GM19023 (cell line): Measurements from ENCODE around the gene ACOT6.
"Not testable (repeated sequence)": the region's sequence is repeated elsewhere in the genome, so short reads cannot be mapped to it uniquely, and the experiment has no call there.

ENCODE experiments used
- ATAC-seq: cut with Tn5 transposase; IDR thresholded peaks from one replicate; pipeline ENCODE4 v1.9.1; 2021; ENCODE audit warnings: mild to moderate bottlenecking, moderate library complexity; ENCODE audit not compliant: unreplicated experiment

The ACOT6 gene

DNA sequence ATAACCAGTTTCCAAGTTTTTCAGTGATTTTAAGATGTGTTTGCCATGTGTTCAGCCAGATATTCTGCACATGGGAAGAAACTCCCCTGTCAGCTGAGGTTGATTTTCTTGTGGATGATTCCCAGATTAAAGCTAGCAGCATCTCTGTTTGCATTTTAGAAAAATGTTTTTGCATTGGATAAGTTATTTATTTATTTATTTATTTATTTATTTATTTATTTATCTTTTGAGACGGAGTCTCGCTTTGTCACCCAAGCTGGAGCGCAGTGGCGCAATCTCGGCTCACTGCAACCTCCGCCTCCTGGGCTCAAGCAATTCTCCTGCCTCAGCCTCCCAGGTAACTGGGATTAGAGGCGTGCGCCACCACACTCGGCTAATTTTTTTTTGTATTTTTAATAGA is 17.8 kb upstream of the ACOT6 start:
- ATAC-seq: no peak

DNA sequence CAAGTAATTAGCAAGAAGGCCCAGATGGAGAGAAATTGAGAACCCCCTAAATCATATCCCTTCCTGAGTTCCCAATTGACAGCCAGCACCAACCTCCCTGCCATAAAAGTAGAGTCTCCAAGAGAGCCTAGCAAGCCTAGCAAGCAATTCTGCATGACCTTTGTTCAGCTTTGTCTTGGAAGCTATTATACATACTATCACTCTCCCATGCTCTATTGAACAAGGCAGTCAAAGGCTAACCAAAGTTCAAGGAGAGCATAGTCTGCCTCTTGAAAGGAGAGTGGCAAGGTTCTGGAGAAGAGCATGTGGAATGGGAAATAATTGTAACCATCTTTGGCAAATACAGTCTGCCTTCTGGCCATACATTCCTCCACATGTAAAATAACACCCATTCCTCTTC is 12.8 kb upstream of the ACOT6 start:
- no peak for ATAC-seq

DNA sequence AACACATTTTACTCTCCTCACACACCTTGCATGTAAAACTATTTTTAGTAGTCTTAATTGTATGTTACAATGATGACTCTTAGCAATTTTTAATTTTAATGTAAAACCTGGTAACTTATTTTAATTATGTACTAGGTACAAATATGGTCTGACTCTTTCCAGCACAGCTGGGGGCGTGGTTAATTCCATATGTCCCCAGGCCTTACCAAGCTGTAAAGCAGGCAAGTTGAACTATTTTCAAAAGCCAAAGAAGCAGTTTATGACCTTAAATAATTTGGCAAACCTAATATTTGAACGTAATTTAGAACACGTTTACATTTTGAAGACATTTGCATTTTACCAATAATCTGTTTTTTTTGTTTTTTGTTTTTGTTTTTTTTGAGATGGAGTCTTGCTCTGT is 9.3 kb upstream of the ACOT6 start:
- no peak for ATAC-seq

DNA sequence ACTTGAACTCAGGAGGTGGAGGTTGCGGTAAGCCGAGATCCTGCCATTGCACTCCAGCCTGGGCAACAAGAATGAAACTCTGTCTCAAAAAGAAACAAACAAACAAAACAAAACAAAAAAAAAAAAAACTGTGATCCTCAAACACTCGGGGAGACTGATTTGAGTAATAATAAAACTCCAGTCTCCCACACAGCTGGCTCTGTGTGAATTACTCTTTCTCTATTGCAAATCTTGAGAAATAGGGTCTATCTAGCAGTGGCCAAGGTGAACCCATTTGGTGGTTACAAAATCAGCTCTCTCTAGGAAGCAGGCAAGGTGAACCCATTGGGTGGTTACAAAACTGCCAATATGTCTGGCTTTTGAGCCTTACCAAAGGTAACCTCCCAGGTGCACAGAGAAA is 6.0 kb upstream of the ACOT6 start:
- ATAC-seq: no peak

DNA sequence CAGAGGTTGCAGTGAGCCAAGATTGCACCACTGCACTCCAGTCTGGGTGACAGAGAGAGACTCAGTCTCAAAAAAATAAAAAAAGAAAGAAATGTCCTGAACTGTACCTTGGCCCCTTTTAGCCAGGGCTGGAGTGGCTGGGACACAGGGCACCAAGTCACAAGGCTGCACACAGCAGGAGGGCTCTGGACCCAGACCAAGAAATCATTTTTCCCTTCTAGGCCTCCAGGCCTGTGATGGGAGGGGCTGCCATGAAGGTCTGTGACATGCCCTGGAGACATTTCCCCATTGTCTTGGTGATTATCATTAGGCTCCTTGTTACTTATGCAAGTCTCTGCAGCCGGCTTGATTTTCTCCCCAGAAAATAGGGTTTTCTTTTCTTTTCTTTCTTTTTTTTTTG is 5.1 kb upstream of the ACOT6 start:
- no peak for ATAC-seq

DNA sequence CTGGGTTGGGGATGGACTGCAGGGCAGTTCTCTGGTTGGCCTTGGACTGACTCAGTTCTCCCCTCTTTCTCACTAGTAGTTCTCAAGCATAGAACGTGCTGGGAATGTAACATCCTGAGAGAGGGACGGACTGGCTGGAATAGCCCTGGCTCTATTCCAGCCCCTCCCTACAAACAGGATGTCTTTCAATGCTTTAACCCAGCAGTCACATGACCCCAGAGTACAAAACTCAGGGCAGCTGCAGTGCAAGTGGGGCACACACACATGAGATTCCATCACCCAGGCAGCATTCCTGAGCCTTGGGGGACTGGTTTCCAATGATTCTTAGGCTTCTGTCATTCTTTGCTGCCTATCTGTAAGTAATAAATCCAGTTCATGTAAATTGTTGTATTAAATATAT is 1.6 kb upstream of the ACOT6 start:
- no peak for ATAC-seq

DNA sequence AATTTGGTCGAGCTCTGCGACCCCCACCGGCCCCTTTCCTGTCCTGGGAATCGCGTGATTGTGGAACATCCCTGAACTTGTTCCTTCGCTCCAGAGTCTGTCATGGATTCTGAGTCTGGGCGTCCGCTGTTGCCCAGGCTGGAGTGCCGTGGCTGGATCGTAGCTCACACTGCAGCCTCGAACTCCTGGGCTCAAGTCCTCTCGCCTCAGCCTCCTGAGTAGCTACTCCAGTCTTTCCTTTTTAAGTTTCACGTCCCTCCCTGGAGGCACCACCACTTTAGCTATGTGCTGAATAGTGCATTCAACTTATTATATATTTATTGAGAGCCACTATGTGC is 698 bp downstream of the ACOT6 start:
- no peak for ATAC-seq

DNA sequence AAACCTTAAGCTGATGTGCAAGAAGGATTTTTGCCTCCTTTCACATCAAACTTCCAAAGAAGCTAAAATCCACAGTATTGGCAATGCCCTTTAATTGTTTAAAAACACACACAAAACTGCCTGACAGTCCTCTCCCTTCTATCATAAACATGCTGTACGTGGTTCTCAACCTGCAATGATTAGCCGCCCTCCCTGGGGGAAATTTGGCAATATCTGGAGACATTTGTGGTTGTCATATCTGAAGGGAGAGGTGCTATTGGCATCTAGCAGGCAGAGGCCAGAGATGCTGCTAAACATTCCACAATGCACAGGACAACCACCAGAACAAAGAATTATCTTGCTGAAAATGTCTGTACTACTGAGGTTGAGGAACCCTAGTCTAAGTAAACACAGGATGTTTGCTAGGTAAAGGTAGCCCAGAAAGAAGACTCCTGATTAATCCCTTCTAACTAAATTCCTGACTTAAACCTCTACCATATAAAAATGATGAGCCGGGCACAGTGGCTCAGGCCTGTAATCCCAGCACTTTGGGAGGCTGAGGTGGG is 1.2 kb downstream of the ACOT6 start:
- no peak for ATAC-seq

DNA sequence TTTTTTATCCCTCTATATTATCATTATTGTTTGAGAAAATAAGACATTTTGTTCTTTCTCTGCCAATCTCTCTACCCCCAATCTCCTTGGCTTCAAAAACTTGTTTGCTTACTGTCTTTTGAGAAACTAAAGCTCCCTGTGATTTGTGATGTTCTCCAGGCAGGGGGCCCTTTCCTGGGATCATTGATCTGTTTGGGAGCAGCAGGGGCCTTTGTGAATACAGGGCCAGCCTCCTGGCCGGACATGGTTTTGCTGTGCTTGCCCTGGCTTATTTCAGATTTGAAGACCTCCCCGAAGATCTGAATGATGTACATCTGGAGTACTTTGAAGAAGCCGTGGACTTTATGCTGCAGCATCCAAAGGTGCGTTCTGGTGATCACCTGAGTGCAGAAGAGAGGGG is 4.5 kb downstream of the ACOT6 start:
- ATAC-seq: no peak

DNA sequence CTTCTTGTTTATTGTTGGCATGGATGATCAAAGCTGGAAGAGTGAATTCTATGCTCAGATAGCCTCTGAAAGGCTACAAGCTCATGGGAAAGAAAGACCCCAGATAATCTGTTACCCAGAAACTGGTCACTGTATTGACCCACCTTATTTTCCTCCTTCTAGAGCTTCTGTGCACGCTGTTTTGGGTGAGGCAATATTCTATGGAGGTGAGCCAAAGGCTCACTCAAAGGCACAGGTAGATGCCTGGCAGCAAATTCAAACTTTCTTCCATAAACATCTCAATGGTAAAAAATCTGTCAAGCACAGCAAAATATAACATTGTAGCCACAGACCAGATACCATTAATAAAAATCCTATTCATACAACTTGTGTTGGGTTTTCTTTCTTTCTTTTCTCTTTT is 7.2 kb downstream of the ACOT6 start:
- no peak for ATAC-seq

DNA sequence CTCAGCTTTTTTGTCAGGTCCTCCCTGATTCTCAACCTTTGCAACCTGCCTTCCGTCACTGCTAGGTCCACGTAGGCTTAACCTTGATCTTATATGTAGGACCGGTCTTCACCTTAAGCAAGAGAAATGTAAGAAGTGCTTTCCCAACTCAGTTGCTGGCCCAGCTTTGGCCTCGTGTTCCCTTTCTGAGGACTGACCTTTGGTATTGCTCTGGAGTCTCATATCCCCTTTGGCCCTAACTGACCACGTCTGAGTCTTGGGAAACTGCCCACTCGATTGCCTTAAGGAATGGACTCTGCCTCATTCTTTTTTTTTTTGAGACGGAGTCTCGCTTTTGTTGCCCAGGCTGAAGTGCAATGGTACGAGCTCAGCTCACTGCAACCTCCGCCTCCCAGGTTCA is 8.0 kb downstream of the ACOT6 start:
- ATAC-seq: no peak

DNA sequence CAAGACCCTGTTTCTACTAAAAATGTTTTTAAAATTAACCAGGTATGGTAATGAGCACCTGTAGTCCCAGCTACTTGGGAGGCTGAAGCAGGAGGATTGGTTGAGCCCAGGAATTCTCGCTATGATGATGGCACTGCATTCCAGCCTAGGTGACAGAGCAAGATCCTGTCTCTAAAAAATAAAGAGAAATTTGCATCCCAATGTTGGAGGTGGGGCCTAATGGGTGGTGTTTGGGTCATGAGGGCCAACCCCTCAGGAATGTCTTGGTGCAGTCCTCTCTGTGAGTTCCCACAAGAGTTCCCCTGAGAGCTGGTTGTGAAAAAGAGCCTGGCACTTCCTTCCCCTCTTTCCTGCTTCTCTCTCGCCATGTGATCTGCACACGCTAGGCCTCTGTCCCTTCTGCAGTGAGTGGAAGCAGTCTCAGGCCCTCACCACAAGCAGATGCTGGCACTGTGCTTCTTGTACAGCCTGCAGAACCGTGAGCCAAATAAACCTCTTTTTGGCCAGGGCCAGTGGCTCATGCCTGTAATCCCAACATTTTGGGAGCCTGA is 11.3 kb downstream of the ACOT6 start:
- no peak for ATAC-seq

DNA sequence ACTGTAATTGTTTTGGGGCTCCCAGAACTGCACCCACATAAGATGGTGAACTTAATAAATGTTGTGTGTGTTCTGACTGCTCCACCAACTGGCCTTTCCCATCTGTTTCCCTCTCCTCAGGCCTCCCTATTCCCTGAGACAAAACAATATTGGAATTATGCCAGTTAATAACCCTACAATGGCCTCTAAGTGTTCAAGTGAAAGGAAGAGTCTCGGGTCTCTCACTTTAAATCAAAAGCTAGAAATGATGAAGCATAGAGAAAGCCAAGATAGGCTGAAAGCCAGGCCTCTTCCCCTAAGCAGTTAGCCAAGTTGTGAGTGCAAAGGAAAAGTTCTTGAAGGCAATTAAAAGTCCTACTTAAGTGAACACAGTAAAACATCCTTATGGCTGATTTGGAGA is 13.4 kb downstream of the ACOT6 start:
- no peak for ATAC-seq

DNA sequence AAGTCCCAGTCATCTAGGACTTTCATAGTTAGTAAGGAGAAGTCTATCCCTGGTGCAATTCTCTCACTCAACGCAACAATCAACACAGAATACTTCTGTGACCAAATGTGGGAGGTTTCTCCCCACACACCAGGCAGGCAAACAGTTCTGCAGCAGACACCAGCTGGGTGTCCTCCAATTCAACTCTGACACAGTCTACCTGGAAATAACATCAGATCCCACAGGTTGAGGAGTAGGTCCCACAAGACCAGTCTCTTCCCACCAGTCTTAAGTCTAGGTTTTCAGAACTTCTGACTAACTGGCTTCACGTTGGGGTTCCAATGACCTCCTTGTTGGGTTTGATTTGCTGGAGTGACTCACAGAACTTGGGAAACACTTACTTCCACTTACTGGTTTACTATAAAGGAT is 14.8 kb downstream of the ACOT6 start:
- ATAC-seq: no peak

DNA sequence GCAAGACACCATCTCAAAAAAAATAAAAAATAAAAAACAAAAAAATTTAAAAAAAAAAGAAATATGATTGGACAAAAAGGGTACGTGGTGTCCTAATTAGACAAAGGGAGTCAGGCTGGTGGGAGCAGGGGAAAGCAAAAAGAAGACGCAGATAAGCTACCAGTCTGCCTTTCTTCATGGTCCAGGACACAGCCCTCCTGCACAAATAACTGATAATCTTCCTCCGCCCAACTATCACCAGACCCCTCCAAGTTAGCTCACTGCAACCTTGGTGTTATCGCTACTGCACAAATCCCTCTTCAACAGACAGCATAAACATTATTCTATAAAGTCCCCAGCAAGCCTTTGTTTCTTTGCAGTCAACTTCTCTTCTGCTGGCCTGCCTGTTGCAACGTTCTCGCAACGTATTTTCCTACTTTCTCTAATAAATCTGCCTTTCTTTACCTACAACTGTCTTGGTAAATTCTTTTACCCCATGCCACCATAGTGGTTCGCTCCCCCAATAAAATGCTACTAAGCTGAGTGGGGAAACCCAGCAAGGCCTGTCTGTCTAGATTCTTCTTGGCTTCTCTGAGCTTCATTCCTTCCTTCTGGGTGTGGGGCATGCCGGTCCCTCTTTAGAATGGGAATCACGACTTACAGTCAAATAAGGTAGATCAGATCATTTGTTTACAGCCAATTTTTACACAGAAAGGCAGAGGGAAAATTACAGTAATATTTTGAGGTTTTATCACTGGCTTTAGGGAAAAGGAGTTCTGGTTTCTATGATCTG is 17.9 kb downstream of the ACOT6 start:
- ATAC-seq: no peak

DNA sequence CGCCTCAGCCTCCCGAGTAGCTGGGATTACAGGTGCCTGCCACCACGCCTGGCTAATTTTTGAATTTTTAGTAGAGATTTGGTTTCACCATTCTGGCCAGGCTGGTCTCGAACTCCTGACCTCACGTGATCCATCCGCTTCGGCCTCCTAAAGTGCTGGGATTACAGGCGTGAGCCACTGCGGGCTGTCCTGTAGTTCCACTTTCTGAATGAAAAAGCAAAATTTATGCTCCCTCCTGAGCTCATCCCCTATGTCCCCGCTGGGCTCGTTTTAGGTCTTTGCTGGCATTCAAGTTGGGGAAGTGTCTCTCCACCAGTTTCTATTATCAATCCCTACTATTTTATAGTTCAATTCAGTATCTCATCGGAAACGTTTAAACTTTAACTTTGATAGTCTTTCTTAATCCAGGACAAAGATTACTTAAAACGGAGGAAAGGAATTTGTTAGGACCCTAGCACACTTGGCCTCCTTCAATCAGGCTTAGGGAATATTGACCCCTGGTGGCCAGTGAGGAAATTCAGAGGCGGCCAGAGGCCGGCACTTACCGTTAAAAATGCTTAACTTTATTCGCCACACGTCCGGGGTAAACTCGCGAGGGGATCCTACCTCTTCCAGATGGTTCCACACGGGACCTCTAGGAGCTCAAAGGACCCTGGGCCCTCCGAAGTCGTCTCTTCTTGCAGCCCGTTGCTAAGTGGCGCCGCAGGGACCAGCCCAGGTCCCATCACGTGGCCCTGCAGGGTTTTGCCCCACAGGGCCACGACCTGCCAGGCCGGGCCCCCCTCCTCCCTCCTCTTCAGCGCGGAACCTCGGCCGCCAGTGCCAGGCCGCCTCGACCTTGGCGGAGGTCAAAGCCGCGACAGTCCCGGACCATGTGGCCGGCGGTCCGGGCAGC is 21.0 kb downstream of the ACOT6 start:
- no peak for ATAC-seq

DNA sequence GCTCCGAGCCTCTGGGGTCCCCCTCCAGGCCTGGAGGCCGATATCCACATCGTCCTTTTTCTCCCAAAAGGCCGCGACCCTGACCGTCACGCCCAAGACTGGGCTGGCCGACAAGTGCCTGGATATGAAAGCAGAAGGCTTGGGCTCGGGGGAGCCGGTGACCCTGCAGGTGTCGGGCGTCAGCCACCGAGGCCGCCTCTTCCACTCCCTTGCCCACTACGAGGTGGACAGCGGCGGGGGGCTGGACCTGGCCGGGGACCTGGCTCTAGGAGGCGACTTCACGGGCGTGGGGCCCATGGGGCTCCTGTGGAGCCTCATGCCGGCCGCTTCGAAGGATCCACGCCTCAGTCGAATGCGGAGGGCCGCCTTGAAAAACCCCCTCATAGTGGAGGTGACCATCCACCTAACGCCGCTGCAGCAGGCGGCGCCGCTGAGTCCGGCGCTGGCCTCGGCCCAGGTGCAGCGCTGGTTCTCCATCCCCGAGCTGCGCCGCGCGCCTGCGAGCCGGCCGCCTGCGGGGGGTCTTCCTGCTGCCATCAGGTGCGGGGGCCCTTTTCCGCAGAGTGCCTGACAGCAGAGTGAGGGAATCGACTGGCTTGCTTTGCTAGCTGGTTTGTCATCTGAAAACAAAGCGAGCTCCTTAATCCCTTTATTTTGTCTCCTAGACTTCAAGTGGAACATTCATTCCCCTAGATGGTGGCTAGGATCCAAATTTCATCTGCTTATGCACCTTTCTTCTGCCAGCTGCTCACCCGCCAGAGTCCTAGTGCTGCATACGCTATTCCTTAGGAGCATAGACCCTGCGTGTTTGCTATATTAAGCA is 21.9 kb downstream of the ACOT6 start:
- no peak for ATAC-seq

DNA sequence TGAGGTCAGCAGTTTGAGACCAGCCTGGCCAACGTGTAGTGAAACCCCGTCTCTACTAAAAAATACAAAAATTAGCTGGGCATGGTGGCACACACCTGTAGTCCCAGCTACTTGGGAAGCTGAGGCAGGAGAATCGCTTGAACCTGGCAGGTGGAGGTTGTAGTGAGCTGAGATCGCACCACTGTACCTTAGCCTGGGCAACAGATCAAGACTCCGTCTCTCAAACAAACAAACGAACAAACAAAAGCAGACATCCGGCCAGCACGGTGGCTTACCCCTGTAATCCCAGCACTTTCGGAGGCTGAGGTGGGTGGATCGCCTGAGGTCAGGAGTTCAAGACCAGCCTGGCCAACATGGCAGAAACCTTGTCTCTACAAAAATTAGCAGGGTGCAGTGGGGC is 24.0 kb downstream of the ACOT6 start:
- not testable (repeated sequence) for ATAC-seq

DNA sequence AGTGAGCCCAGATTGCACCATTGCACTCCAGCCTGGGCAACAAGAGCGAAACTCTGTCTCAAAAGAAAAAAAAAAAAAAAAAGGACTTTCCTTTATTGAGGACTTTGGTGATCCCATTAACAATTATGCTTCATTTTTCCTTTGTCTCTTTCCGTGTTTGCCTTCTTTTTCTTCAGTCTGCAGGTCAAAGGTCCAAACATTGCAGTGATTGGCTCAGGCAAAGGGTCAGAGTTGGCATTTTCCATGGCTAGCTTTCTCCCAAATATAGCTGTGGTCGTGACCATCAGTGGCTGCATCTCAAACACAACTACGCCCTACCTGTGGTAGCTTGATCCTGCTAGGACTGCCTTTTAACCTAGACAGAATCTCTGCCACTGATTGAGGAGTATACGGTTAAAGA is 25.5 kb downstream of the ACOT6 start:
- ATAC-seq: no peak

DNA sequence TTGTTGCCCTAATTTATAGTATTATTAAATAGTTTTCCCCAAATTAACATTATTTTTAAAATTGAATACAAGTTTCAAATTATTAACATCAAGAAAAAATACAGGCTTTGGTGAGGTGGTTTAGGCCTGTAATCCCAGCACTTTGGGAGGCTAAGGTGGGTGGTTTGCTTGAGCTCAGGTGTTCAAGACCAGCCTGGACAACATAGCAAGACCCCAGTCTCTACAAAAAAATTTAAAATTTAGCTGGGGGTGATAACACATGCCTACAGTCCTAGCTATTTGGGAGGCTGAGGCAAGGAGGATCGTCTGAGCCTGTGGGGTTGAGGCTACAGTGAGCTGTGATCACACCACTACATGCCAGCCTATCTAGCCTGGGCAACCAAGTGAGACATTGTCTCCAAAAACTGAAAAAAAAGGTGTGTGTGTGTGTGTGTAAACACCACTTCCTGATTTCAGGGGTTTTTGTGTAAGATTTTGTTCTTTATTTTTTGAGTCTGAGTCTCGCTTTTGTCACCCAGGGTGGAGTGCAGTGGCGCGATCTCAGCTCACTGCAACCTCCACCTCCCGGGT is 28.6 kb downstream of the ACOT6 start:
- ATAC-seq: no peak
